ENCODE data around the gene CYTH1. TPM values are rescaled to one million over a fixed set of nuclear protein-coding genes. Genes with fewer than 3 reads are reported as not detected.
A peak's percentile ranks its signal among the peaks of the same experiment; 100 is the strongest.

Gene CYTH1
- total and polyA plus RNA-seq, 8 donors: 36.6 to 96.1 (median 41.3) TPM

DNA sequence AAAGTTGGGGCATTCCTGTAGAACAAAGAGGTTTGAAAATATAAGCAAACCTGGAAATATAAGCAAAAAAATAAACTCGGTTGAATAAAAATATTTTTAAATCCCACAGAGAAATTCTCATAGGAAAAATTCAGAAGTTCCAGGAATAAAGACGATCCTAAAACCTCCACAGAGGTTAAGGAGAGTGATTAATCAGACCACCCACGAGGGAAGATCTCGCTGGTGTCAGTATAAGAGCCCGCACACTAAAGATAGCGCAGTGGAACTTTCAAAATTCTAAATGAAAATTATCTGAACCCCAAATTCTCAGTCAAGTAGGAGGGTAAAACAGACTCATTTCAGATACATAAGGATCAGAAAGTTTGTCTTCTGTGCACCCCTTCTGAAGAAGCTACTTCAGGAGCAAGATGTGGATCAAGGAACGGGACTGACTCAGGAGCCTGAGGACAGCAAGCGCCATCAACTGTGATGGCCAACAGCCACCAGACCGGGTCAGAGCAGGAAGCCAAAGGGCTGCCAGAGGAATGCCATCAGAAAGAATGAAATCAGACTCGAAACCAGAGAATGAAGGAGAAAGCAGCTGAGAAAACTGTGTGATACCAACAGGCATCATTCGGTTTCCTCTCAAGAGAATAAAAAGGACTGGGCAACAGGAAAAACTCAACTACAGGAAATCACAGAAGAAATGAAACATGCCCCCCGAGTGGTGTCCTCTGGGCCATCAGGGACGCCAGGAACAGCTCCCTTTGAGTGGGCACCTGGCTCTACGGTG is 66.9 kb downstream of the CYTH1 start:
- no peaks in the 10 kb centered on the region for H3K36me3 ChIP-seq
- ATAC-seq (no peak), DNase-seq (no peak)
- H3K4me1 ChIP-seq: peaks cover 32 to 81% of the 10 kb centered on the region in 2 donors
- H3K4me3 ChIP-seq: no peak overlapping the region
- TF ChIP-seq, protein P1, sequence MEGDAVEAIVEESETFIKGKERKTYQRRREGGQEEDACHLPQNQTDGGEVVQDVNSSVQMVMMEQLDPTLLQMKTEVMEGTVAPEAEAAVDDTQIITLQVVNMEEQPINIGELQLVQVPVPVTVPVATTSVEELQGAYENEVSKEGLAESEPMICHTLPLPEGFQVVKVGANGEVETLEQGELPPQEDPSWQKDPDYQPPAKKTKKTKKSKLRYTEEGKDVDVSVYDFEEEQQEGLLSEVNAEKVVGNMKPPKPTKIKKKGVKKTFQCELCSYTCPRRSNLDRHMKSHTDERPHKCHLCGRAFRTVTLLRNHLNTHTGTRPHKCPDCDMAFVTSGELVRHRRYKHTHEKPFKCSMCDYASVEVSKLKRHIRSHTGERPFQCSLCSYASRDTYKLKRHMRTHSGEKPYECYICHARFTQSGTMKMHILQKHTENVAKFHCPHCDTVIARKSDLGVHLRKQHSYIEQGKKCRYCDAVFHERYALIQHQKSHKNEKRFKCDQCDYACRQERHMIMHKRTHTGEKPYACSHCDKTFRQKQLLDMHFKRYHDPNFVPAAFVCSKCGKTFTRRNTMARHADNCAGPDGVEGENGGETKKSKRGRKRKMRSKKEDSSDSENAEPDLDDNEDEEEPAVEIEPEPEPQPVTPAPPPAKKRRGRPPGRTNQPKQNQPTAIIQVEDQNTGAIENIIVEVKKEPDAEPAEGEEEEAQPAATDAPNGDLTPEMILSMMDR (IDR thresholded peaks at IDR 0.05): no peak
- H3K27me3 ChIP-seq: no peaks in the 10 kb centered on the region
- intact Hi-C loops (cut with DNase I): no loop called here
- peak overlapping the region in 1 of 2 donors; percentile 2 for H3K27ac ChIP-seq
- H3K9me3 ChIP-seq: no peaks in the 10 kb centered on the region

DNA sequence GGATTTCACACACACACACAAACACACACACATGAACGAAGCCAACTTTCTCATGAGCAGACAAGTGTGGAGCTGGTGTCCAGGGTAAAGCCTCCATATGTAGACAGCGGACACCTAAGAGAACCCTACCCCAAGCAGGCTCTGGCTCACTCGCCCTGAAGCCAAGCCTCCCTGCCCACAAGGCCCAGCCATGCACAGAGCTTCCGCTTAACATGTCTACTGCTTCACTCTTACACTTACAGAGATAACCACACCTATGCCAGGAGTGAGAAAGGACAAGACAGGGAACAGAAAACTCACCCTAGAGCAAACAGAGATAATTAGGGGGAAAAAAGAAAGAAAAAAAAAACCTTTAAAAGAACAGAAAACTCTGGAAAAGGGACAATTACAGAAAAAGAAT is 67.5 kb downstream of the CYTH1 start:
- ATAC-seq (no peak), DNase-seq (no peak)
- Histone ChIP-seq H3K36me3 (no peaks in the 10 kb centered on the region), H3K27me3 (no peaks in the 10 kb centered on the region), H3K4me1 (peaks cover 33 to 81% of the 10 kb centered on the region in 2 donors), H3K4me3 (no peak overlapping the region), H3K27ac (no peak overlapping the region), H3K9me3 (no peaks in the 10 kb centered on the region)
- intact Hi-C loops (cut with DNase I): no loop called here
- TF ChIP-seq, protein P1 (IDR thresholded peaks at IDR 0.05): no peak

DNA sequence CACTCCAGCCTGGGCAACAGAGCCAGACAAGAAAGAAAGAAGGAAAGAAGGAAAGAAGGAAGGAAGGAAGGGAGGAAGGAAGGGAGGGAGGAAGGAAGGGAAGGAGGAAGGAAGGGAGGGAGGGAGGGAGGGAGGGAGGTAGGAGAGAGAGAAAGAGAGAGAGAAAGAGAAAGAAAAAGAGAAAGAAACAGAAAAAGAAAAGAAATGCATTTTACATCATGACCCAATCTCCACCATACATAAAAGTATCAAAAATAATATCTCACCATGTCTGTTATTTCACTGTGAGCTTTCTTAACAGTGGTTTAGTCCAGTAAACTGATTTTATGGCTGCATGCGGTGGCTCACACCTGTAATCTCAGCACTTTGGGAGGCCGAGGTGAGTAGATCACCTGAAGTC is 70.0 kb downstream of the CYTH1 start:
- intact Hi-C loops (cut with DNase I): no loop called here
- TF ChIP-seq, protein P1 (IDR thresholded peaks at IDR 0.05): no peak
- DNase-seq (no peak), ATAC-seq (no peak)
- Histone ChIP-seq H3K4me1 (peaks cover 26 to 76% of the 10 kb centered on the region in 2 donors), H3K4me3 (no peak overlapping the region), H3K27me3 (no peaks in the 10 kb centered on the region), H3K36me3 (peaks cover 0 to 21% of the 10 kb centered on the region in 2 donors), H3K9me3 (no peaks in the 10 kb centered on the region), H3K27ac (no peak overlapping the region)

DNA sequence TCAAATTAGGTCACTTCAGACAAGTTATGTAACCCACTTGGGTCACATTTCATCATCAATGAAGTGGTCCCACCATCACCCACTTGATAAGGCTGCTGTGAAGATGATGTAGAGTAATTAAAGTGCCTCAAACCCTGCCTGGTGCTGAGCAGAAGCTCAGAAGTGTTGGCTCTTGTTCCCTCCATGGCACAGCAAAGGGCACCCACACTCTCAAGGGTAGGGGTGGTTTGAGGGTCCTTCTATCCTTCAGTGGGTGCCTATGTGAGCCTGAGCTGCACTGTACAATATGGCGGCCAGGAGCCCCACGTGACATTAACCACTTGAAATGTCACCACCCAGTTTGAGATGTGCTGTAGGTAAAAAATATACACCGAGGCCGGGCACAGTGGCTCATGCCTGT is 71.5 kb downstream of the CYTH1 start:
- no peak for ATAC-seq
- Histone ChIP-seq H3K4me1 (peaks cover 14 to 61% of the 10 kb centered on the region in 2 donors), H3K36me3 (peaks cover 0 to 35% of the 10 kb centered on the region in 2 donors), H3K9me3 (no peaks in the 10 kb centered on the region), H3K27ac (no peak overlapping the region), H3K4me3 (no peak overlapping the region), H3K27me3 (no peaks in the 10 kb centered on the region)
- TF ChIP-seq, protein P1 (IDR thresholded peaks at IDR 0.05): no peak
- intact Hi-C loops (cut with DNase I): no loop called here
- no peak for DNase-seq

DNA sequence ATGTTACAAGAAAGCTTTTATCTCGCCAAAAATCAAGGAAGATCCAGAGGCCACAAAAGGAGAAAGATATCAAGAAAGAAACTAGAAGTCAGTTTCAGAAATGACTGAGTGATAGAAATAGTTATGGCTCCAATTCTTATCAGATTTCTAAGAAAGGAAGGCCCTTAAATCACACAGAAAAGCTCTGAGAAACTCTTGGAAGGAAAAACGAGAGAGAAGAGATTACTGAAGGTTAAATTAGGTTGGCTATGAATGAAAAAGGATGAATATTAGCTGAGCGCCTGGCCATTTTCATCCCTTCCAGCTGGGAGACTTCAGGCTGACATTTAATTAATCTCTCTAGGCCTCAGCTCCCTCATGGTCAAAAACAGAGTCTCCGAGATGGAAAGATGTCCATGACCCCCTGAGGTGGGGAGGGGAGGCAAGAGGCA is 72.3 kb downstream of the CYTH1 start:
- no peak overlapping the region for H3K4me3 ChIP-seq
- no peak for ATAC-seq
- no peaks in the 10 kb centered on the region for H3K9me3 ChIP-seq
- intact Hi-C loops (cut with DNase I): loop anchor here in 1 of 2 donors (10.0 kb wide), 1 partner anchor 215 kb away; no protein-coding TSS in a partner anchor
- H3K4me1 ChIP-seq: peaks cover 10 to 53% of the 10 kb centered on the region in 2 donors
- TF ChIP-seq, protein P1 (IDR thresholded peaks at IDR 0.05): no peak
- peaks cover 0 to 43% of the 10 kb centered on the region in 2 donors for H3K36me3 ChIP-seq
- no peak overlapping the region for H3K27ac ChIP-seq
- no peaks in the 10 kb centered on the region for H3K27me3 ChIP-seq
- DNase-seq: peak in 1 of 4 donors; percentile 18

Measured in left lung (tissue), 10 donors.